Psoas muscle (tissue), 8 donors: ENCODE measurements around the gene TIPIN. TPM values are rescaled to one million over a fixed set of nuclear protein-coding genes. Genes with fewer than 3 reads are reported as not detected.

Experiments
- ATAC-seq, 4 donors: fragments of 200-7000 bp; cut with Tn5 transposase; one replicate each; pipeline ENCODE4 v1.9.1; 2020; ENCODE audit warnings: moderate library complexity in 3 of 4, mild to moderate bottlenecking in 2 of 4
- DNase-seq, 2 donors: peaks; one replicate each; pipeline ENCODE4 v3.0.0-alpha.2; 2020
- H3K27ac ChIP-seq: fragments of 200-600 bp; one replicate; pipeline ENCODE4 v1.8.0; 2022
- H3K27me3 ChIP-seq, 3 donors: fragments of 200-600 bp in 1 of 3; one replicate each; pipeline versions ENCODE4 v1.6.1 to v1.8.0; 2013 to 2022; ENCODE audit warnings: low read length in 2 of 3, mild to moderate bottlenecking in 2 of 3, moderate library complexity in 1 of 3; ENCODE audit not compliant: insufficient read depth in 3 of 3
- H3K36me3 ChIP-seq, 2 donors: fragments of 200-600 bp in 1 of 2; one replicate each; pipeline versions ENCODE4 v1.6.1 to v1.8.0; 2013 to 2022; ENCODE audit warnings: low read depth in 1 of 2, mild to moderate bottlenecking in 1 of 2, moderate library complexity in 1 of 2; ENCODE audit not compliant: insufficient read depth in 1 of 2
- H3K4me1 ChIP-seq: fragments of 200-600 bp; one replicate; pipeline ENCODE4 v1.8.0; 2022
- H3K4me3 ChIP-seq: fragments of 200-600 bp; one replicate; pipeline ENCODE4 v1.8.0; 2022; ENCODE audit warnings: mild to moderate bottlenecking
- H3K9me3 ChIP-seq: fragments of 200-600 bp; one replicate; pipeline ENCODE4 v1.8.0; 2022
- CTCF ChIP-seq: fragments of 200-600 bp; IDR thresholded peaks from one replicate; pipeline ENCODE4 v1.8.0; 2022; ENCODE audit warnings: antibody characterized with exemption
- WGBS, 3 donors: extraction: QIAGEN DNeasy Blood & Tissue Kit; methylation state at CpG; one replicate each; pipeline versions ENCODE4 v1.1.6 to v1.1.7; 2013; 5-methylcytosine and 5-hydroxymethylcytosine counted together
- intact Hi-C, 2 donors: fragments of 100-400 bp; cut with DNase I; formaldehyde crosslinking; loops; one replicate each; pipeline versions ENCODE4 v1.11.0 to v1.14.2; 2022
- polyA plus RNA-seq, 3 donors: library from polyadenylated mRNA; stranded (reverse); fragments of 200-250 nt; gene quantifications; one replicate each; pipeline ENCODE4 v1.2.3, GENCODE V29; 2013
- total RNA-seq, 4 donors: library from RNA; stranded (reverse); fragmentation: NEBNext Ultra II Directional in 2 of 4; extraction: Animal tissue kit (Norgen Biotek cat#: 25700) in 2 of 4; gene quantifications; one replicate each; pipeline versions ENCODE4 v1.2.1 to v1.2.4, GENCODE V29; 2021 to 2023
- donor health status: healthy with polysubstance abuse.
- donor health status: DM: no; HTN: no; CAD: no; lungs with moderate emphysema.
- donor health status: Bipolar disorder and iron deficiency.
- donor health status: healthy.
- donor health status: DM: yes; HTN: yes; CAD: no.
- donor health status: DM: no; HTN: no; CAD: no.
- donor health status: DM: no; HTN: no; CAD: no.
- donor health status: DM: yes; HTN: yes; CAD: no.

TIPIN gene
- total and polyA plus RNA-seq, 7 donors, result 3.1 to 7.5 (median 4.9) TPM

GRCh38 chr15:66390678-66391077, 34.2 kb upstream of the TIPIN start:
- H3K4me3 ChIP-seq, result no peak overlapping the region
- H3K36me3 ChIP-seq, result no peaks in the 10 kb centered on the region
- H3K4me1 ChIP-seq, result peaks cover 45% of the 10 kb centered on the region
- no peak overlapping the region for H3K27ac ChIP-seq
- no peak for ATAC-seq
- H3K9me3 ChIP-seq, result no peaks in the 10 kb centered on the region
- DNase-seq, result no peak
- WGBS, 3 donors, result 64 to 80% (median 73%) methylated on average over 1 of the region's 1 CpG
- intact Hi-C loops, result no loop called here
- no peaks in the 10 kb centered on the region for H3K27me3 ChIP-seq
- TF ChIP-seq CTCF, result no peak

- H3K4me3 ChIP-seq, result no peak overlapping the region
- H3K27ac ChIP-seq, result peak overlapping the region; percentile 52
- no peaks in the 10 kb centered on the region for H3K27me3 ChIP-seq
- no peaks in the 10 kb centered on the region for H3K36me3 ChIP-seq
- ATAC-seq (no peak), DNase-seq (no peak)
- peaks cover 46% of the 10 kb centered on the region for H3K4me1 ChIP-seq
- intact Hi-C loops, result no loop called here
- no peak for TF ChIP-seq CTCF
- H3K9me3 ChIP-seq, result no peaks in the 10 kb centered on the region
These were observed 33.4 kb upstream of the TIPIN start for GRCh38 chr15:66389859-66390381.

GRCh38 chr15:66389098-66389858, 32.8 kb upstream of the TIPIN start:
- no peaks in the 10 kb centered on the region for H3K9me3 ChIP-seq
- ATAC-seq, result no peak
- peak overlapping the region; percentile 52 for H3K27ac ChIP-seq
- H3K36me3 ChIP-seq, result no peaks in the 10 kb centered on the region
- H3K4me3 ChIP-seq, result peak overlapping the region; percentile 94
- DNase-seq, result no peak
- intact Hi-C loops, result no loop called here
- no peaks in the 10 kb centered on the region for H3K27me3 ChIP-seq
- TF ChIP-seq CTCF, result no peak
- H3K4me1 ChIP-seq, result peaks cover 46% of the 10 kb centered on the region
- WGBS, 3 donors, result 83 to 91% (median 87%) methylated on average over 14 of the region's 14 CpGs

- intact Hi-C loops, result no loop called here
- Histone ChIP-seq H3K4me3 (peak overlapping the region; percentile 94), H3K4me1 (peaks cover 46% of the 10 kb centered on the region), H3K36me3 (no peaks in the 10 kb centered on the region), H3K27ac (peak overlapping the region; percentile 52), H3K27me3 (no peaks in the 10 kb centered on the region), H3K9me3 (no peaks in the 10 kb centered on the region)
- DNase-seq, result no peak
- 71 to 75% (median 73%) methylated on average over 4 to 5 of the region's 5 CpGs for WGBS, 3 donors
- no peak for ATAC-seq
- TF ChIP-seq CTCF, result no peak
These were observed 32.1 kb upstream of the TIPIN start for GRCh38 chr15:66388576-66388975.

GRCh38 chr15:66388043-66388363, 31.5 kb upstream of the TIPIN start:
- TF ChIP-seq CTCF, result no peak
- peak overlapping the region; percentile 95 for H3K27ac ChIP-seq
- intact Hi-C loops, result no loop called here
- ATAC-seq (no peak), DNase-seq (no peak)
- peak overlapping the region; percentile 94 for H3K4me3 ChIP-seq
- H3K4me1 ChIP-seq, result peaks cover 46% of the 10 kb centered on the region
- no peaks in the 10 kb centered on the region for H3K9me3 ChIP-seq
- 21 to 31% (median 27%) methylated on average over 3 of the region's 3 CpGs for WGBS, 3 donors
- no peaks in the 10 kb centered on the region for H3K27me3 ChIP-seq
- H3K36me3 ChIP-seq, result no peaks in the 10 kb centered on the region
